ENCODE measurements around the gene ADAMTS14.

GRCh38 chr10:70775679-70776454 is 103.6 kb downstream of the ADAMTS14 start:
- TF ChIP-seq, protein P1, sequence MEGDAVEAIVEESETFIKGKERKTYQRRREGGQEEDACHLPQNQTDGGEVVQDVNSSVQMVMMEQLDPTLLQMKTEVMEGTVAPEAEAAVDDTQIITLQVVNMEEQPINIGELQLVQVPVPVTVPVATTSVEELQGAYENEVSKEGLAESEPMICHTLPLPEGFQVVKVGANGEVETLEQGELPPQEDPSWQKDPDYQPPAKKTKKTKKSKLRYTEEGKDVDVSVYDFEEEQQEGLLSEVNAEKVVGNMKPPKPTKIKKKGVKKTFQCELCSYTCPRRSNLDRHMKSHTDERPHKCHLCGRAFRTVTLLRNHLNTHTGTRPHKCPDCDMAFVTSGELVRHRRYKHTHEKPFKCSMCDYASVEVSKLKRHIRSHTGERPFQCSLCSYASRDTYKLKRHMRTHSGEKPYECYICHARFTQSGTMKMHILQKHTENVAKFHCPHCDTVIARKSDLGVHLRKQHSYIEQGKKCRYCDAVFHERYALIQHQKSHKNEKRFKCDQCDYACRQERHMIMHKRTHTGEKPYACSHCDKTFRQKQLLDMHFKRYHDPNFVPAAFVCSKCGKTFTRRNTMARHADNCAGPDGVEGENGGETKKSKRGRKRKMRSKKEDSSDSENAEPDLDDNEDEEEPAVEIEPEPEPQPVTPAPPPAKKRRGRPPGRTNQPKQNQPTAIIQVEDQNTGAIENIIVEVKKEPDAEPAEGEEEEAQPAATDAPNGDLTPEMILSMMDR (IDR thresholded peaks at IDR 0.05): no peak
- TF ChIP-seq ZFX (IDR thresholded peaks at IDR 0.05; ENCODE audit: borderline replicate concordance): no peak

Measured in 22Rv1 (cell line).